OCI-LY1 (cell line): Measurements from ENCODE around the gene FBXW8.

Experiments
- H2AFZ ChIP-seq: fragments of 200-600 bp; sonication (generic), shearing (Covaris generic); 2 replicates; pipeline ENCODE4 v1.6.0; 2014; ENCODE audit warnings: antibody characterized with exemption, mild to moderate bottlenecking, low read length
- H3F3A ChIP-seq: fragments of 200-600 bp; sonication (generic), shearing (Covaris generic); 2 replicates; pipeline ENCODE4 v1.6.0; 2014; ENCODE audit warnings: mild to moderate bottlenecking, antibody characterized with exemption, low read length, moderate library complexity; ENCODE audit not compliant: insufficient read depth
- H3K27ac ChIP-seq: fragments of 200-600 bp; sonication (generic); 2 replicates; pipeline ENCODE4 v1.5.1; 2014; ENCODE audit warnings: low read length, mixed run types, mild to moderate bottlenecking, low read depth; ENCODE audit not compliant: poor library complexity, severe bottlenecking
- H3K27me3 ChIP-seq: fragments of 200-600 bp; sonication (generic); 2 replicates; pipeline ENCODE4 v1.6.0; 2014; ENCODE audit warnings: antibody characterized with exemption, mild to moderate bottlenecking, low read length, moderate library complexity; ENCODE audit not compliant: insufficient read depth
- H3K36me3 ChIP-seq: fragments of 200-600 bp; sonication (generic); 2 replicates; pipeline ENCODE4 v1.6.1; 2014; ENCODE audit warnings: mild to moderate bottlenecking, antibody characterized with exemption, low read length, moderate library complexity, mixed read lengths; ENCODE audit not compliant: insufficient read depth
- H3K4me1 ChIP-seq: fragments of 200-600 bp; sonication (generic); 2 replicates; pipeline ENCODE4 v1.5.1; 2014; ENCODE audit warnings: mild to moderate bottlenecking, low read length, moderate library complexity; ENCODE audit not compliant: insufficient read depth, severe bottlenecking
- H3K4me2 ChIP-seq: fragments of 200-600 bp; sonication (generic), shearing (Covaris generic); 2 replicates; pipeline ENCODE4 v1.6.1; 2014; ENCODE audit warnings: low read length
- H3K4me3 ChIP-seq: fragments of 200-600 bp; sonication (generic); 2 replicates; pipeline ENCODE4 v1.5.1; 2014; ENCODE audit warnings: low read length, low read depth, mild to moderate bottlenecking, mixed read lengths; ENCODE audit not compliant: poor library complexity, severe bottlenecking
- H3K79me2 ChIP-seq: fragments of 200-600 bp; shearing (Covaris generic); 2 replicates; pipeline ENCODE4 v1.6.1; 2016; ENCODE audit warnings: mixed run types, low read length, mixed read lengths; ENCODE audit not compliant: insufficient read depth
- H3K9ac ChIP-seq: fragments of 200-600 bp; sonication (generic), shearing (Covaris generic); 2 replicates; pipeline ENCODE4 v1.6.1; 2014; ENCODE audit warnings: mild to moderate bottlenecking, low read length, mixed read lengths
- H3K9me2 ChIP-seq: fragments of 200-600 bp; sonication (generic), shearing (Covaris generic); 2 replicates; pipeline ENCODE4 v1.6.1; 2014; ENCODE audit warnings: low read depth, mild to moderate bottlenecking, low read length, mixed read lengths
- H3K9me3 ChIP-seq: fragments of 200-600 bp; shearing (Covaris generic); 2 replicates; pipeline ENCODE4 v1.6.1; 2014; ENCODE audit warnings: low read length, mixed read lengths
- H4K20me1 ChIP-seq: fragments of 200-600 bp; sonication (generic), shearing (Covaris generic); 2 replicates; pipeline ENCODE4 v1.6.0; 2016; ENCODE audit warnings: mild to moderate bottlenecking, low read length; ENCODE audit not compliant: insufficient read depth
- CTCF ChIP-seq: fragments of 200-600 bp; sonication (generic), shearing (Covaris generic); IDR thresholded peaks from 2 replicates; pipeline ENCODE4 v1.5.1; 2017; ENCODE audit warnings: mild to moderate bottlenecking, antibody characterized with exemption, low read length, moderate library complexity, mixed read lengths
- EZH2 ChIP-seq: fragments of 200-600 bp; sonication (generic), shearing (Covaris generic); IDR thresholded peaks from 2 replicates; pipeline ENCODE4 v1.8.0; 2017; ENCODE audit warnings: borderline replicate concordance, mixed run types, mild to moderate bottlenecking, antibody characterized with exemption, low read length, moderate library complexity, mixed read lengths

The FBXW8 gene

GRCh38 chr12:116937640-116938039 is 26.9 kb downstream of the FBXW8 start:
- TF ChIP-seq EZH2, result no peak
- Histone ChIP-seq H3K27ac (no peak overlapping the region), H3K9ac (no peak overlapping the region), H3F3A (no peaks in the 10 kb centered on the region), H2AFZ (no peak overlapping the region), H3K4me2 (no peak overlapping the region), H3K9me2 (no peaks in the 10 kb centered on the region), H3K4me1 (no peaks in the 10 kb centered on the region), H3K27me3 (no peaks in the 10 kb centered on the region), H4K20me1 (no peaks in the 10 kb centered on the region), H3K4me3 (no peak overlapping the region), H3K36me3 (peaks cover 43% of the 10 kb centered on the region), H3K9me3 (no peaks in the 10 kb centered on the region; the same call in 1 of the 2 replicates), H3K79me2 (no peaks in the 10 kb centered on the region)

- Histone ChIP-seq H3K9me2 (no peaks in the 10 kb centered on the region), H3K27ac (no peak overlapping the region), H2AFZ (no peak overlapping the region), H3K4me2 (no peak overlapping the region), H4K20me1 (no peaks in the 10 kb centered on the region), H3K79me2 (no peaks in the 10 kb centered on the region), H3K4me3 (no peak overlapping the region), H3F3A (no peaks in the 10 kb centered on the region), H3K27me3 (no peaks in the 10 kb centered on the region), H3K9me3 (peaks cover 9% of the 10 kb centered on the region), H3K4me1 (no peaks in the 10 kb centered on the region), H3K36me3 (peaks cover 47% of the 10 kb centered on the region), H3K9ac (no peak overlapping the region)
- TF ChIP-seq CTCF (no peak), EZH2 (no peak)
These were observed 29.0 kb downstream of the FBXW8 start for GRCh38 chr12:116939734-116940133.

GRCh38 chr12:116941188-116941587 is 30.4 kb downstream of the FBXW8 start:
- no peak overlapping the region for H3K4me3 ChIP-seq
- no peaks in the 10 kb centered on the region for H3K79me2 ChIP-seq
- H3K4me1 ChIP-seq, result no peaks in the 10 kb centered on the region
- H3K4me2 ChIP-seq, result no peak overlapping the region
- no peaks in the 10 kb centered on the region for H3K27me3 ChIP-seq
- H3K9me2 ChIP-seq, result no peaks in the 10 kb centered on the region
- H3K27ac ChIP-seq, result no peak overlapping the region
- H3K9ac ChIP-seq, result no peak overlapping the region
- no peaks in the 10 kb centered on the region for H4K20me1 ChIP-seq
- H3F3A ChIP-seq, result no peaks in the 10 kb centered on the region
- no peak for TF ChIP-seq CTCF
- no peak for TF ChIP-seq EZH2
- H3K36me3 ChIP-seq, result peaks cover 55% of the 10 kb centered on the region
- H3K9me3 ChIP-seq, result peaks cover 9% of the 10 kb centered on the region
- H2AFZ ChIP-seq, result no peak overlapping the region
